UCSD-AML1 (cell line): ENCODE data around the gene UNC93B1.

Experiments
- DNase-seq: peaks from one replicate; lab custom pipeline; 2025; ENCODE audit not compliant: unreplicated experiment; lab: John Stamatoyannopoulos, UW

Gene UNC93B1

DNA sequence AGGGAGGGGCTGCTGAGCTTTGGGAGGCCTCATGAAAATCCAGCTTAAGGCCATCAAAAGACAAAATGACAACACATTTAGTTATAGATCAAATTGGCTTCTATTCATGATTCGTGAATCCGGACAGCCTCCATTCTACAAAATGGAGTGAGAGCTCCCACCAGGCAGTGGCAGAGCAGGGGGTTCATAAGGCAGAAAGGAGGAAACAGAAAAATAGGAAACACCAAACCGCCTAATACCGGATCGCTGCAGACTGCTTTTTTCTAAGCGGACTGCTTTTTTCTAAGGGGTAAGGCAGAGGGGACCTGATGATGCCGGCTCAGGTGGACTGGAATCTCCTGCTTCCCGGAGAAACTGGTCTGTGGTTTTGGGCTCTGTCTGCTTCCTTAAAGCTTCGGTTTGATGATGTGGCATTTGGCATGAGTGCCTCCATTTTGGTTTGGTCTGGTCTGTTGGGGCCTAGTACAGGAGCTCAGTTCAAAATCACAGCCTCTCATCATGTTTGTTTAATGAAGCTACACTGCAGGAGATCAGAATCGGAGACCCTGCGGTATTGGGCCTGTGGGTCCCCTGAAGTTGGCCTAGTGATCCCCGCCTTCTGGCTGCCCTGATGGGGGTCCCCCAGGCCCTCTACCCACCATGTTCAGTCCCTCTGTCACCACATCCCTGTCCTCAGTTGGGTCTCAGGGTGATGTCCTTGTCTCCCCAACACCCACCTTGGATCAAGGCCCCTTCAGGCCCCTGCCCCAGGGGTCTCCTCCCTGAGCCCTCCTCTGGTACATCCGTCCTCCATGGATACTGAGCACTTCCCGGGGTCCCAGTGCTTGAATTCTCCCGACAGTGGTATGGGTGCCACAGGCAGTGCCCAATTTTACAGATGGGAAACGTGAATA lies 7.4 kb upstream of the UNC93B1 start:
- DNase-seq, result no peak

DNA sequence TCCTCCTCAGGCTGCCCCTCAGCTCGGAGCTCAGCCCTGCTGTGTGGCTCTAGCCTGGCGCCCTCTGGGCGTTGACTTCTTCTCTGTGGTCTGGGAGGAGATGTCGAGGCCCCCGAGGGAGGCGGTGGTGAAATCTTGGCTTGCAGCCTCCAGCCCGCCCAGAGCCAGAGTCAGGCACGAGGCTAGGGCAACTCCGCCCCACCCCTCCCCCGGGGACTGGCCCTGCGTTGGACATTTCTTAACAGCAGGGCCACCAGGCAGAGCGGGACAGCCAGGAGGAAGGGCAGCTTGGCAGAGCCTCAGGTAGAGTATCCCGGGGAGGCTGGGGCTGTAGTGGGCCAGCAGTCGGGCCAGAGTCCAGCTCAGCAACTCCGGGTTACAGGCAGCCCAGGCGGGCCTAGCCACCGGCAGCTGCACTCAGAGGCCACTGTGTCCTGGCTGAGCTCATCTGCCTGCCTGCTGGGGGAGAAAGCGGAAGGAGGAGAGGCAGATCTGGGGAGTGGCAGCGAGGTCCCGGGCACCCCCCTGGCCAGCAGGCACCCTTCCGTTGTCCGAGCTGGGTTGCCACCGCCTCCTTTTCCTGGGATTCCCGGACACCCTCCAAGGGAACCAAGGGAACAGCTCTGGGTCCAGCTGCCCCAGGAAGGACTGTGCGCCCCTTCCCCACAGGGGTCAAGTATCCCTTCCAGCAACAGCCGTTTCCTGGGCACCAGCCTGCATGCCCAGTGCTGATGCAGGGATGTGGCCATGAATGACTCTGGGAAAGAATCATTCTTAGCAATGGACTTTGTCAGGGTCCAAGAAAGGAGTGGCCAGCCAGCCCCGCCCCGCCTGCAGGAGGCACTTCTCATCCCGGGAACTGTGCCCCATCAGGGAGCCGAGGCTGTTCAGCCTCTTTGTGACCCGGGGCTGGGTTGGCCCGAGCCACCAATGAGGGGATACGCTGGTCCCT lies 6.5 kb upstream of the UNC93B1 start, which contains the start of gene ALDH3B1:
Gene ALDH3B1 (plus strand): TSS at position 238 of the 952 bp plus-strand sequence. CDS start 4,971 bp downstream, outside the sequence.
- peak; percentile 66 for DNase-seq

DNA sequence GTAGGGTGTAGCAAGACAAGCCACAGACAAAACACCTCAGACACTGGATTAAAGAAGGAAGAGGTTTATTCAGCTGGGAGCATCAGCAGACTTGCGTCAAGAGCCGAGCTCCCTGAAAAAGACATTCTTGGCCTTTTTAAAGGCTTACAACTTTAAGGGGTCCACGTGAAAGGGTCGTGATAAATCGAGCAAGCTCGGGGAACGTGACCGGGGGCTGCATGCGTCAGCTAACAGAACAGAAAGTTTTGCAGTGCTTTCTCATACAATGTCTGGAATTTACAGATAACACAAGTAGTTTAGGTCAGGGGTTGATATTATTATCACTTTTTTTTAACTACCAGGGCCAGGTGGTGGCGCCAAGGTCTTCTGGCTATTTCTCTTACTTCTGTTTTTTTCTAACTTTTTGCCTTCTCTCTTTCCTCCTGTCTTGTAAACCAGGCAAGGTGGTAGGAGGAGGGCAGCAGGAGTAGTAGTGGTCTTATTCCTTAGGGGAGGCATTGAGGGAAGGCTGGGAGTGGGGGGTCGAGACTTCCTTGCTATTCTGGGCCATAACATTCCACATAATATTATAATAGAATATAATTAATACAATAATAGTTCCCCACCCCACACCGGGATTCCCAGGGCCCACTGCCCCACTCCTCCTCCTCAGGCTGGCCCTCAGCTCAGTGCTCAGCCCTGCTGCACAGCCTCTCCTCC lies 5.6 kb upstream of the UNC93B1 start:
- DNase-seq, result peak; percentile 42

DNA sequence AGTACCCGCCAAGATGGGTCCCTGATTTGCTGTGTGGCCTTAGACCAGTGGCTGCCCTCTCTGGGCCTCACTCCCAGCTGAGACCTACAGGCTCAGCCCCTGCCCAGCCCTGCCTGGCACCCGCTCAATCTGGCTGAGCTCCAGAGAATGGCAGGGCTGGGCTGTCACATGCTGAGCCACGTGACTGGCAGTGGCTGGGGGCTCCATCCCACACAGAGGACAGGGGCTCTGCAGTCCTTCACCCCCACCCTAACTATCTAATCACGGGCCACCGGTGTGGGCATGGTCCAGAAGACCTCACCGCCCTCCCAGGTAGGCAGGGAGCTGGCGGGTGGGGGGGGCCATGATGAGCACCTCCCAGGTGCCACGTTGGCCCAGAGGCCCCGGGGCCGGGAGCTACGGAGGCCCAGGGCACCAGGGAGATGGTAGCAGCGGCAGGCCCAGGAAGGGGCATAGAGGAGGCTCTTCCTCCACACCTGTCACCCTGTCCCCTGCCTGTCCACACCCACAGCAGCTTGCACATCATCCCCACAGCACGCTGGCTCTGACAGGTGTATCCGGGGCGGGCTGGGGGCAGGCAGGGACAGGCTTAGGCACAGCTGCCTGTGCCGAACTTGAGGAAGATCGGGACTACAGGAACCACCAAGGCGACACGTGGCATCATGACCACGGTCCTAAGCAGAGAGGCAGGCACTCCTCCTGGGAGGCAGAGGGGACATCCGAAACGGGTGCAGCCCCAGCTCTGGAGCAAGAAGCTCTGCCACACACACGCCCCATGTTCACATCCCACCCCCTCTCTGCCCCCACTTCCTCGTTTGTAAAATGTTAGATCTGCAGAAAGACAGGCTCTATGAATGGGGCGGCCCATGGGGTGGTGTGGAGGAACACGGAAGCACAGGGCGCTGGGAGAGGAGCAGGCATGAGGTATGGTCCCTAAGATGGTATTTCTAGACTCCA lies 4.8 kb upstream of the UNC93B1 start:
- DNase-seq, result no peak

DNA sequence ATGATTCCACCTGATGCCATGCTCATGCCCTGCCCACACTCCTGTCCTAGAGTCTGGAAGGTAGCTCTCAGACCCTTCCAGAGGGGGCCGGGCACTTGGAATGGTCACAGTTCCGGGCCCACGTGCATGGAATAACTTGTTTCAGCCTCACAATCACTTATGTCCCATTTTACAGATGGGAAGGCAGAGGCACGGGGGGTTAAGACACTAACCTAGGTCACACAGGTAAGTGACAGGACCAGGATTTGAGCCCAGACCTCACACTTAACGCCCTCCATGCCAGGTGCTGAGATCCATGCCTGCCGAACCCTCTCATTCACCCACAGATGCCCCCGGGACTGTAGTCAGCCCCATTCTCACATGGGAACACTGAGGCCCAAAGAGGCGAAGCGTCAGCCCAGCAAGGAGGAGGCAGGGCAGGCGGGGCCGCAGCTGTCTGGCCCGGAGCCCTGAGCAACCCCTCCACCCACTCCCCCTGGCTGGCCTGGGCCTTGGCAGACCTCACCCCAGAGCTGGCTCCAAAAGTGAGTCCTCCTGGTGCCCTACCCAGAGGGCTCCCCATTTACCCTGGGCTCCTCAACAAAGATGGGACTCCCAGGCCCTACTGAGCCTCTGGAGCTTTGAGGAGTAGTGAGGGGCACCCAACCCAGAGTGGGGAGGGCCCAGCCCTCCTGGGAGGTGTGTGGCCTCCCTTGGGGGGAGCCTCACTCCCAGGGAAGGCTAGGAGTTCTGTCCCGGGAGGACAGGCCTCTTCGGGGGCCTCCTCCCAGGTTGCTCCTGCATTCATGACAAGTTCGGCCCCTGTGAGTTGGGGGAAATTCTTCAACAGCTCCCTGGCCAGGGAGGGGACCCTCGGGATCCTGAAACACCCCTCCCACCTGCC lies 3.8 kb upstream of the UNC93B1 start:
- no peak for DNase-seq

DNA sequence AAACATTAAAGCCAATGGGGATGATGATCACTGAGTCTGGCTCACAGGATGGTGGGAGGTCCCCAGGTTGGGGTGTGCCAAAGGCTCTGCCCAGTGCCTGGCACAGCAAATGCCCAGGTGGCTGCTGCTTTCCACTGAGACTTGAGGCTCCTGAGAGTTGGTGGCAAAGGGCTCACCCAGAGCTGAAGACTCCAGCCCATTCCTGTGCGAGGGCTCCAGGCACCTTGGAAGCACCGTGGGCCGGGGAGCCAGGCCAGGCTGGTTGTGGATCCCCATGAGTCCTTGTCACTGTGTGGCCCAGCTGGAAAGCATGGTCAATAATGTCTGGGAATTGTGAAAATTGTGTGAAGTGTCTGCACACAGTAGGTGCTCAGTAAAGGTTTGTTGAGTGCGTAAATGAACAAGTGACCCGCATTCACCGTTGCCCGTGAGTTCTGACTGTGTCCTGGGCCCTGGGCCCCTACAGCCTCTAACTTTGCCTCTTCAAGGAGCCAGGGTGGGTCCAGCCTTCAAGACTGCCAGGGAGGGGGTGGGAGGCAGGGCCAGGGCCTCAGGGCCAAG lies 2.8 kb upstream of the UNC93B1 start:
- no peak for DNase-seq

DNA sequence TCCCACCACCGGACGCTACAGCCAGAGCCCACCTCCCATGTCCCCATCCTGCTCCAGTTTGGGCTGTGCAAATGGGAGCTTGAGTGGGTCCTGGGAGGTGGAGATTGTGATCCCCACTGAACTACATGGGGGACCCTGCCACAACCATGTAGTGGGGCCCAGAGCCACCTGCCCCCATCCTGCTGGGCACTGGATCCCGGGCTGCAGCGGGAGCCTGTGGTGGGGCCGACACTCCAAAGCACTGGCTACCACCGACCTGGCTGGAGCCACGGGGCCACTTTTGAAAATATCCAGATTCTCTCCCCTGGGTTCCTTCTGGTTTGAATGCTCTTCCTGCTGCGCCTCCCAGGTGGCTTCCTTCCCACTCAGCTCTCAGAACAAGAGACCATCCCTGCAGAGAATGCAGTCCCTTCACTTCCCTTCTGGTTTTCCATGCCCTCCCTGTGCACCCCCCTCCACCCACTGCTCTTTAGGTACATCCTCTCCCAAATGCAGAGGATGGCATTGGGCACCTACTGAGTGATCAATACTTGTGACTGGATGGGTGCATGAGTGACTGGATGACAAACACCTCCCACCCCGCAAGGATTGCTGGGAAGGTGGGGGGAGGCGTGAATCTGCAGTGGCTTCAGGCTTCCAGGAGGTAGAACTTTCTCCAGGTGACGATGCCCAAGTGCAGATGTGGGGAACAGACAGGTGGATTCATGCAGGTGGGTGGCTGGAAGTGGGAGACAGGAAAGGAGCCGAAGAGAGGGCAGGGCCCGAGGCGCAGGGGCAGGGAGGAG lies 846 bp upstream of the UNC93B1 start:
- no peak for DNase-seq

DNA sequence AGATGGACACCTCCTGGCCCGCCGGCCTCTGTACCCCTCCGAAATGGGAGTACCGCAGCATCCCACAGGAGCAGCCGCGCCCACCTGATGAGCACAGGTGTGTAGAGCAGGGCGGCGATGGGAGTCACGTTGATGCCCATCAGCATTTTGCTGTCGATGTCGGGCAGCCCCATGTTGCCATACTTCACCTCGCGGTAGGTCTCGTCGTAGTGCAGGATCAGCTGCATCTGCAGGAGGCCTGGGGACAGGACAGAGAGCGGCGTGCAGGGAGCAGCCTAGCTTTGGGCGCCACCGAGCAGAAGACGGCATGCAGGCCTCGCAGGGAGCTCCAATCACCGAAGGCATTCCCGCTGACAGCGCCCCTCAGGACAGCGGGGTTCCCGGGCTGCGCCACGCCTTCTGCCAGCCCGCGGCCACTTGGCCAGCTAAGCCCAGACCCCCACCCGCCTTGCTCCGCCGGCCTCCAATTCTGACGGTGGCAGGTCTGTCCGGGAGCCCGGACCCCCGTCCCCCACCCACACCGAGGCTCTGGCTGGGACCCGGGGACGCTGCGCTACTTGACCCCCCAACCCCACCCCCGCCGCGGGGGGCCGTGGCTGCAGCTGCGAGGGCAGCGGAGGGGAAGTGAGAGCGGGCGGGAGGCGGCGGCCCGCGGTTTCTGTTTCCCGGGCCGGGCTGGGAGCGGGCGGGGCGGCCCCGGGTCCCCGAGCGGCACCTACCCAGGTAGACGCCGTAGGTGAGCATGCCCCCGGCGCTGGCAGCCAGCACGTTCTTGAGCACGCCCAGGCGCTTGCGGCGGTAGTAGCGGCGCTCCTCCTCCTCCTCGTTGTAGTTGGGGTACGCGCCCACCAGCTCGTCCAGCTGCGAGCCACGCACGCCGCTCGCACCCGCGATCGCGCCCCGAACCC lies 705 bp downstream of the UNC93B1 start:
- no peak for DNase-seq

DNA sequence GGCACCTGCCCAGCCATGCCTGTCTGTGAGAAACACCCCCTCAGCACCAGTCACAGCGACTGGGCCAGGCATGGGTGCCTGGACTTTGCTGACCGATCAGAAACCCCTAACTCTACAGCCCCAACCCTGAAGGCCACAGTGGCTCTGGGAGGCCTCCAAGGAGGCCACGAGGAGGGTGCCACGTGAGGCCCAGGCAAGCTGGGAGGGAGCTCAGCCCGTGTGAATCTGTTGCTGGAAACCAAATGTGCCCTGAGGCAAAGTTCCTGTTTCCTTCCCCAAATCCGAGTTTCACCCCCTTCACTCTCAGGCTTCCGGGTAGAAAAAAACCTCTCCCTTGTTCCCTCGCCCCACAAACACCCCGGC lies 1.3 kb downstream of the UNC93B1 start:
- DNase-seq, result no peak

DNA sequence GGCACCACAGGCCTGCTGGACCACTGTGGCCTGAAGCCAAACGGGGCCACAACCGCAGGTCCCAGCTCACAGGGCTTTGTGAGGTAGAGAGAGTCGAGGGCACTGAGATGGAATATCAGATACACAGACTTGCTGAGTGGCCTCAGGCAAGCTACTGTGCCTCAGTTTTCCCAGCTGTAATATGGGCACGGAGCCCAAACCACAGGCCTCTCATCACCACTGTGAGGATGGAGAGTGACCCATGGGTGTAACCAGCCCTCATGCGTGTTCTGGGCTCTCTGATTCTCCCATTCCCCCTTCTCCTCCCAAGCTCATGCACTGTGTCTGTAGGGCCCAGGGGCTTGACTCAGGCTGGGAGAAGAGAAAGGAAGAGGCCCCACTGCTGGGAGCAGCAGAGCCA lies 4.2 kb downstream of the UNC93B1 start:
- no peak for DNase-seq

DNA sequence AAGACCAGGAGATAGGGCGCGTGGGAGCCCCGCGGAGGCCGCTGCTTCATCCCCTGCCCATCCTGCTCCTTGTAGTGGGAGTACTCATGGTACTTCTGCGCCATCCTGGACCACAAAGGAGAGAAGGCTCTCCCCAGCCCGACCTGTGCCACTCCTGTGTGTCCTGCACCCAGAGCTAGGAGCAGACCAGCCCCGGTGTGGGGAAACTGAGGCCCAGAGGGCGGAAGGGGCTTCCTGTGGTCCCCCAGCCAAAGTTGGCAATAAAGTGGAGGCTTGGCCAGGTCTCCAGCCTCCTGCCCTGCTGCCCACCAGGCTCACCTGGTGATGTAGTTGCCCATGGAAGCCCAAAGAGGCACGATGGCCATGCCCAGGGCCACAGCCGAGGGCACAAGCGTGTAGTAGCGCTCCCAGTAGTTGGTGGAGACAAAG lies 4.7 kb downstream of the UNC93B1 start:
- DNase-seq, result no peak

DNA sequence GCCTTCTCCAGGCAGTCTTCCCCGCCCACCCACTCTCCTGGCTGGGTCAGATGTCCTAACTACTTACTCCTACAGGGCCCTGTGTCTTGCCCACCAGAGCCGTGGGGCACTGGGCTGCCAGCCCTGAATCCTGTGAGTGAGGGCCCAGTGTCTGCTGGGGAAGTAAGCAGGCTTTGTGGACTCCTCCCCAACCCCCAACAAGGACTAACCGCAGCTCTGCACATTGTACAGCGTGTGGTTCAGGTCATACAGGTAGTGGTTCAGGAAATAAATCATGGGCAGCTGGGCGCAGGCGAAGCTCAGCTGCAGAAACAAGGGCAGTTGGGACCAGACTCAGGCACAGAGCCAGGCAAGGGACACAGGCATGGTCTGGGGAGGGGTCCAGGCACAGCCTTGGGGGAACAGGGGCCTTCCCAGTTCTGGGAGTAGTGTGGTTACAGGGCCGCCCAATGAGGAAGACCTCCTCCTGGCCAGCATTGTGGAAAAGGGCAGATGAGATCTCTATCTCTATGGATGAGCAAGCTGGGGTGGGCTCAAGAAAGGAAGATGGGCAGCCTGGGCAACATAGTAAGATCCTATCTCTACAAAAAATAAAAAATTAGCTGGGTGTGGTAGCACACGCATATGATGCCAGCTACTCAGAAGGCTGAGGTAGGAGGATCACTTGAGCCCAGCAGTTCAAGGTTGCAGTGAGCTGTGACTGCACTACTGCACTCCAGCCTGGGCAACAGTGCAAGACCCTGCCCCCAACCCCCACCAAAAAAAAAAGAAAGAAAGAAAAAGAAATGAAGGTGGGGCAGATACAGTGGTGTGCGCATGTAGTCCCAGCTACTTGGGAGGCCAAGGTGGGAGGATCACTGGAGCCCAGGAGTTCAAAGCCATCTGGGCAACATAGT lies 5.5 kb downstream of the UNC93B1 start:
- no peak for DNase-seq

DNA sequence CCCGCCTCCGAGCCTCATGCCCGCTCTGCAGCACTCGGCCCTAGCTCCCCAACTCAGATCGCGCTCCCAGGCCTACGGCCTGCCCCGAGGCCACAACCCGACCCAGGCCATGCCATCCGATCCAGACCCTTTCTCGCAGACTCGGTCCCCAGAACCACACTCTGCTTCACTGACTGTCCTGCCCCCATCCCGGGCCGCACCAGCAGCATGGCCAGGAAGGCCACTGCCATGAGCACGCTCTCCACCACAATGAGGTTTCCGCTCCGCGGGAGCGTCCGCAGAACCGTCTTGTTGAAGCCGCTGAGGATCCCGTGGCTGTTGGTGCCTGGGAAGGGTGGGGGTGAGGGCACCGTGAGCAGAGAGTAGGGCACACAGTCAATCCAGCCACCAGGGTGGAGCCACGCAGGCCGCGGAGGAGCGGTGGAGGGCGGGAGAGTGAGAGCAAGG lies 6.4 kb downstream of the UNC93B1 start:
- no peak for DNase-seq

DNA sequence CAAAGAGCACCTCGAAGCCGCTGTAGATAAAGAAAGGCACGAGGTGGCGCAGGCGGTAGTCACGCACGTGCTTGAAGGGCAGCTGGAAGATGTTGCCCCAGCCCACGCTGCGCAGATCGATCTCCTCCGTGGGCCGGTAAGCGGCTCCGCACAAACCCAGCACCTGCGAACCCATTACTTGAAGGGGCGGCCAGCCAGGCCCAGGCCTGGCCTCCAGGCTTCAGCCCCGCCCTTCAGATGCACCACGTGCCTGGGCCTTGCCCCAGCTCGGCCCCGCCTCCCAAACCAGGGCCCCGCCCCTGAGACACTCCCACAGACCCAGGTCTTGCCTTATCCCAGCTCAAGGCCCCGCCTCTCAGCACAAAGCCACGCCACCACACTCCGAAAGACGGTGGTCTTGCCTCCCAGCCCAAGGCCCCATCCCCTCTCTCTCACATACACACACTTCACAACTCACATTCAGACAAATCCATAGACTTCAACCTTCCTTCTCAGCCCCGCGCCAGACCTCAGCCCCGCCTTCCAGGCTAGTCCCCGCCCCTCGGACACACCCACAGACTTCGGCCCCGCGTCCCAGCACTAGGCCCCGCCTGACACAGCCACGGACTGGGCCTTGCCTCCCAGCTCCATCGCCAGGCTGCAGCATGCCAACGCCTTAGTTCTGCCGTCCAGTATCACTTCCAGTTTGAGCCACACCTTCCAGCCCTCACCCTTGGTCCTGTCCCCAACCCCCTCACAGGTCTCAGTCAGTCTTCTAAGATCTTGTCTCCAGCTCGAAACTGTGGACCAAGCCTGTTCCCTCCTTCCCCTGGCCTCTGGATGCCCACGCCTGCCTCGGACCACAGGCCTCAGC lies 7.0 kb downstream of the UNC93B1 start:
- DNase-seq, result no peak

DNA sequence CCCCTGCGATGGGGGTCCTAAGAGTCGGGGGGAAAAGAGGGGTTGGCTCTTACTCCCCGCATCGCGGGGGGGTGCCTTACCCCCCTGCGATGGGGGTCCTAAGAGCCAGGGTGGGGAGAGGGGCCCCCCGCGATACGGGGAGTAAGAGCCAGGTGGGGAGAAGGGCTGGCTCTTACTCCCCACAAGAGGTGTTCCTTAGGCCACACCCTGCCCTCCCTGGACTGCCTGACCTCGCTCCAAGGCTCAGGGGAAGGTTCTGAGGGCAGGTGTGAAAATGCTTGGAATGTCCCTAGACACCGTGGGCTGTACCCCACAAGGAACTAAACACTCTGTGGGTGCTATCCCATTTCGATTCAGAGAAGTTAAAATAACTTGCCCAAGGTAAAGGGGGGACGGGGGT lies 7.8 kb downstream of the UNC93B1 start:
- DNase-seq, result no peak
